ENCODE measurements around the gene ANKRD9. TPM values are rescaled to one million over a fixed set of nuclear protein-coding genes. Genes with fewer than 3 reads are reported as not detected.

Gene ANKRD9
- total and polyA plus RNA-seq, 9 donors, result 2.2 to 48.1 (median 15.0) TPM

- Histone ChIP-seq H3K27ac (peak overlapping the region in 1 of 2 donors; percentile 63), H3K36me3 (no peaks in the 10 kb centered on the region), H3K4me1 (ENCODE audit: insufficient read depth) (peaks cover 11% of the 10 kb centered on the region), H3K9me3 (no peaks in the 10 kb centered on the region), H3K4me3 (no peak overlapping the region), H3K27me3 (no peaks in the 10 kb centered on the region)
- 95 to 98% (median 96%) methylated on average over 2 of the region's 2 CpGs for WGBS, 3 donors
- no peak for TF ChIP-seq EP300 (IDR thresholded peaks at IDR 0.05)
- no peak for TF ChIP-seq POLR2A (IDR thresholded peaks at IDR 0.05)
- no peak for TF ChIP-seq CTCF (IDR thresholded peaks at IDR 0.05)
- no peak for DNase-seq
- intact Hi-C loops (cut with DNase I), result no loop called here
Measured at GRCh38 chr14:102479107-102479506, 30.5 kb downstream of the ANKRD9 start.

- intact Hi-C loops (cut with DNase I), result no loop called here
- Histone ChIP-seq H3K36me3 (no peaks in the 10 kb centered on the region), H3K27ac (no peak overlapping the region), H3K4me3 (no peak overlapping the region), H3K4me1 (ENCODE audit: insufficient read depth) (peaks cover 16% of the 10 kb centered on the region), H3K9me3 (no peaks in the 10 kb centered on the region), H3K27me3 (no peaks in the 10 kb centered on the region)
- WGBS, 3 donors, result 17 to 53% (median 20%) methylated on average over 5 of the region's 5 CpGs
- no peak for TF ChIP-seq CTCF (IDR thresholded peaks at IDR 0.05)
- TF ChIP-seq EP300 (IDR thresholded peaks at IDR 0.05), result no peak
- TF ChIP-seq POLR2A (IDR thresholded peaks at IDR 0.05), result no peak
- DNase-seq, result peak; percentile 58 to 85 (median 81)
Measured at GRCh38 chr14:102474934-102475333, 34.6 kb downstream of the ANKRD9 start.

- H3K27me3 ChIP-seq, result no peaks in the 10 kb centered on the region
- TF ChIP-seq POLR2A (IDR thresholded peaks at IDR 0.05) (no peak), EP300 (IDR thresholded peaks at IDR 0.05) (no peak), CTCF (IDR thresholded peaks at IDR 0.05) (no peak)
- H3K9me3 ChIP-seq, result no peaks in the 10 kb centered on the region
- H3K4me3 ChIP-seq, result no peak overlapping the region
- H3K36me3 ChIP-seq, result no peaks in the 10 kb centered on the region
- peaks cover 11% of the 10 kb centered on the region for H3K4me1 ChIP-seq (ENCODE audit: insufficient read depth)
- 15 to 47% (median 15%) methylated on average over 2 of the region's 2 CpGs for WGBS, 3 donors
- H3K27ac ChIP-seq, result no peak overlapping the region
- intact Hi-C loops (cut with DNase I), result no loop called here
- no peak for DNase-seq
Measured at GRCh38 chr14:102473559-102473958, 36.0 kb downstream of the ANKRD9 start.

- Histone ChIP-seq H3K27me3 (no peaks in the 10 kb centered on the region), H3K4me3 (no peak overlapping the region), H3K9me3 (no peaks in the 10 kb centered on the region), H3K4me1 (ENCODE audit: insufficient read depth) (peaks cover 11% of the 10 kb centered on the region), H3K36me3 (no peaks in the 10 kb centered on the region), H3K27ac (no peak overlapping the region)
- TF ChIP-seq EP300 (IDR thresholded peaks at IDR 0.05) (no peak), POLR2A (IDR thresholded peaks at IDR 0.05) (no peak), CTCF (IDR thresholded peaks at IDR 0.05) (no peak)
- WGBS, 3 donors, result 86 to 89% (median 88%) methylated on average over 9 of the region's 9 CpGs
- DNase-seq, result no peak
- intact Hi-C loops (cut with DNase I), result no loop called here
Measured at GRCh38 chr14:102472791-102473150, 36.8 kb downstream of the ANKRD9 start.

Measured in ovary (tissue), 9 donors.